HG03439 (cell line): ENCODE measurements around the gene CEP170B.
"Not testable (repeated sequence)": the region's sequence is repeated elsewhere in the genome, so short reads cannot be mapped to it uniquely, and the experiment has no call there.

Source experiments
- ATAC-seq: cut with Tn5 transposase; IDR thresholded peaks from one replicate; pipeline ENCODE4 v1.9.1; 2021; ENCODE audit warnings: mild to moderate bottlenecking, moderate library complexity; ENCODE audit not compliant: unreplicated experiment

Gene CEP170B

GRCh38 chr14:104865081-104865630, at the start of gene CEP170B:
Gene CEP170B (plus strand): TSS chr14:104865268. CDS start chr14:104868451, 3,183 bp downstream.
- no peak for ATAC-seq

DNA sequence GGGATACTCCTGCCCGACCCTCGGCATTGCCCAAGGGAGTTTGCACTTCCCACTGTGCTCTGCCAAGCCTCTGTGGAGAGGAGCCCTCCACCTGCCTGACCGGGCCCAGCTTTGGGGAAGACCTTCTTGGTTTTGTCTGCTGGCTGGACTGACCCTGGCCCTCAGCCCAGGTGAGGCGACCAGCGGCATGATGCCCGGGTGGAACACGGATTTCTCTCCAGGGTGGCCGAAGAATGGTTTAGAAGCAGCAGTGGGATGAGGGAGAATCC, 48.5 kb upstream of the CEP170B start:
- peak; percentile 14 for ATAC-seq

DNA sequence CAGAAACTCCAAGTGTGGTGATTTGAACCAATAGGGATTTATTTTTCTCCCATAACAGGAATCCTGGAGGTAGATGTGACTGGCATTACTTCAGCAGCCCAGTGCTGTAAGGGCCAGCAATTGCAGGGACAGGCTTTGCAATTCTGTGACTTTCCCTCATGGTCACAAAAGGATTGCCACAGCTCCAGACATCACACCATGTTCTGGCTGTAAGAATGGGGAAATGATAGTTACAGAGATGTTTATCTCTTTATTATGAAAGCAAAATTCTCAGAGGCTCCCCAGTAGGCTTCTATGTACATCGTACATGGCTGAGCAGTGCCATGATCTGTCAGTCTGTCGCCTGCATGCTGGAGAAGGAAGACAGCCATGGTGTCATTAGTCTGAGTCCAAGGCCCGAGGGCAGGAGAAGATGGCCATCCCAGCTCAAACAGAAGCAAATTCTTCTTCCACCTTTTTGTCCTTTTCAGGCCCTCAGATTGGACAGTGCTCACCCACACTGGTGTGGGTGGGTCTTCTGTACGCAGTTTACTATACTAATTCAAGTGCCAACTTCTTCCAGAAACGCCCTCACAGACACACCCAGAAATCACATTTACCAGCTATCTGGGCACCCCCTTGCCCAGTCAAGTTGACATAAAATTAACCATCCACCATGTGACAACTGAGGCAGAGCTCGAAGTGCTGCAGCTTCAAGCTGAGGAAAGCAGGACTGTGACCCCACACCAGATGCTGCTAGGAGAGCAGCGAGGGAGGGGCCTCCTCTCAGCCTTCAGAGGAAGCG, 46.9 kb upstream of the CEP170B start:
- no peak for ATAC-seq

- ATAC-seq = no peak
Observed at GRCh38 chr14:104818714-104819161, 46.3 kb upstream of the CEP170B start.

GRCh38 chr14:104819361-104819781, 45.7 kb upstream of the CEP170B start:
- no peak for ATAC-seq

DNA sequence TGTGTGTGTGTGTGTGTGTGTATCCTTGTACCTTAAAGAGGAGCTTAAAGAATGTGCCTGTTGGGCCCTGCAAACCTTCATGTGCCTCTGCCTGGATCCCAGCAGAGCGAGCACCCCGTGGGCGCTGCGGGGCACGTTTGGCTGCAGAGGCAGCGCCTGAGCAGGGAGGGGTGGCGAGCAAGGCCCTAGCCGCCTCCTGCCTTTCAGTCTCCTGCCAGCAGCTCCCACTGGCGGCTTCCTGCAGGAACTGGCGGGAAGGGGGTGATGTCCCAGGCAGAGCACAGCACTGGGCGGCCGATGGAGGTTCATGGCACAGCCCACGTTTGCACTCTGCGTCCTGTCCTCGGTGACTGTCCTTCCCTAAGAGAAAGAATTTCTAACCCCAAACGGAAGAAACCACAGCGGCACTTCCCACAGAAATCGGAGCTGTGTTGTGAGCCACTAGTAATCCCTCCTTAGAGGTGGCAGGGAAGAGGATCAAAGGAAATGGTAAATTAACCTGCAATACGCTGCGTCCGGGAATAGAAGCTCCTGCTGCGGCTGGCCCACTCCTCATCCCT, 44.3 kb upstream of the CEP170B start:
- ATAC-seq = no peak

GRCh38 chr14:104821229-104821945, 43.7 kb upstream of the CEP170B start:
- no peak for ATAC-seq

DNA sequence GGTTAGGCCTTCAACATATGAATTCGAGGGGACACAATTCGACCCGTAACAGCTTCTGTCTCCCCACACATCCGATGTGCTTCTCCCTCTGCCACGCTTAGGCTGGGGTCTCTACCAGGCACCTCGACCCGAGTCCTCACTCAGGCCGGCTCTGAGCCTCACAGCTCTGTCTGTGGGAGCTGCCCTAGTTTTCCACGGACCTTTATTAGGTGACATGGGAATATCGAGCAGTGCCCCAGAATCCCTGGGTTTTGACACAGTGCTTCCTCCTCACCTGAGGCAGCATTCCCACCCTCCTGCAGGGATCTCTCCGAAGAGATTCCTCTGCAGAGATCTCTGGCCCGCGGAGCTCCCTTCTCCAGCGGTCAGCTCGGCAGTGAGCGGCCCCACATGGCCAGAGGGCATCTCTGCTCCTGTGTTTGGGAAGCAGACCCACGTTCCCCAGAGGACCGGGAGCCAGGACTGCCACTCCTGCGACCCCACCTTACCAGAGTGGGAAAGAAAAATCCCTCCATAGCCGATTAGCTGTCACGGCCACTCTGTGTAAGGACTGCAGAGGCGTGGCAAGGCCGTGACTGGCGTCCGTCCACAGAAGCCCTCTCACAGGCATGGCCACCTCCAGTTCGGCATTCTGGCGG, 43.0 kb upstream of the CEP170B start:
- ATAC-seq = no peak

DNA sequence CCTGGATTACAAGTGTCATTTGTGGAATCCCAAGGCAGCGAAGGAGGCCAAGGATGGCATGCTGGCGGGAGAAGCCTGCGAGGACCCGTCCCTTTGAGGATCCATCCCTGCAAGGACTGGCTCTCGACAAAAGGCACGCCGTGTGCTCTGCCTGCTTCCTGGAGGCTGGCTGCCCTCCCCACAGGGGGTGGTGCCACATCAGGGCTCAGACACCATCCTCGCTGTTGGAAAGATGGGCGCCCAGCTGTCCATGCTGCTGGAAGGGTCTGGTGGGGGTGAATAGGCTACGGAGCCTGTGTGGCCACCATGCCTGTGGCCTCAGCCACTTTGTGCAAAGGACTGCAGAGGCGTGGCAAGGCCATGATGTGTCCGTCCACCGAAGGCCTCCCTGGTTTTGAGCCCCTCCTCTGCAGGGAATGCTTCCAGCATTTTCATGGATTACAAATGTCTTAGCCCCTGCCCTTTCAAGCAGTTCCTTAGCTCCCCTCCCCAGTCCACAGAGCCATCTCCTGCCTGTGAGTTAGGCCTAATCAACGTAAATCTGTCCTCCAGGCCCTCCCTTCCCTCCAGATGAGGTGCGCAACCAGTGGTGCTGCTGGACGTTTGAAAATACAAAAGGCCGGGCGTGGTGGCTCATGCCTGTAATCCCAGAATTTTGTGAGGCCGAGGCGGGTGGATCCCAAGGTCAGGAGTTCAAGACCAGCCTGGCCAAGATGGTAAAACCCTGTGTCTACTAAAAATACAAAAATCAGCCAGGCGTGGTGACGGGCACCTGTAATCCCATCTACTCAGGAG, 42.0 kb upstream of the CEP170B start:
- no peak for ATAC-seq

DNA sequence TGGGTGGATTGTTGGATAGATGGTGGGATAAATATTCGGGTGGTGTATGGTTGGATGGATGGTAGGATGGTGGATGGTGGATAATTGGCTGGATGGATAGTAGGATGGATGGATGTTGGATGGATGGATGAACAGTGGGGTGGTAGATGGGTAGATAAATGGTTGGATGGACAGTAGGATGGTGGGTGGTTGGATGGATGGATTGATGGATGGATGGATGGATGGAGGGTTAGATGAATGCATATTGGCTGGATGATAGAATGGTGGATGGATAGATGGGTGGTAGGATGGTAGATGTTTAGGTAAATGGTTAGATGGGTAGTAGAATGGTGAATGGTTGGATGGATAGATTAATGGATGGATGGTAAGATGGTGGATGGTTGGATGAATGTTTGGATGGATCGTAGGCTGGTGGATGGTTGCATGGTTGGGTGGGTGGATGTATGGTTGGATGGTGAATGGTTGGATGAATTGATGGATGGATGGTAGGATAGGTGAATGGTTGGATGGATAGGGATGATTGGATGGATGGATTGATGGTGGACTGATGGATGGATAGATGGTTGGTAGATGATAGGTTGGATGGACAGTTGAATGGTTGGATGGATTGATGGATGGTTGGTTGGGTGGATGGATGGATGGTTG, 40.6 kb upstream of the CEP170B start:
- ATAC-seq = no peak

- peak; percentile 68 for ATAC-seq
Observed at GRCh38 chr14:104826189-104826860, 38.7 kb upstream of the CEP170B start.

- ATAC-seq = no peak
Observed at GRCh38 chr14:104826861-104827176, 38.2 kb upstream of the CEP170B start.

- no peak for ATAC-seq
Observed at GRCh38 chr14:104827177-104828055, 37.7 kb upstream of the CEP170B start.

GRCh38 chr14:104830781-104831180, 34.3 kb upstream of the CEP170B start:
- no peak for ATAC-seq

- ATAC-seq = not testable (repeated sequence)
Observed at GRCh38 chr14:104836171-104836935, 28.7 kb upstream of the CEP170B start.

DNA sequence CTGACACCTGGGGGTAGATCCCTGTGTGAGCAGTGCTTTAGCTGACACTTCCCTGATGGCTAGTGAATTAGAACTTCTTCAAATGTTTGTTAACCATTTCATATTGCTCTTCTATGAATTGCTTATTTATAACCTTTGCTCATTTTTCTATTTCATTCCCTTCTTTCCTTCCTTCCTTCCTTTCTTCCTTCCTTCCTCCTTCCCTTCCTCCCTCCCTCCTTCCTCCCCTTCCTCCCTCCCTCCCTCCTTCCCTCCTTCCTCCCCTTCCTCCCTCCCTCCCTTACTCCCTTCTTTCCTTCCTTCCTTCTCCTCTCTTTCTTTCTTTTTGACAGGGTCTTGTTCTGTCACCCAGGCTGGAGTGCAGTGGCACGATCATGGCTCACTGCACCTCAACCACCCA, 23.3 kb upstream of the CEP170B start:
- no peak for ATAC-seq

DNA sequence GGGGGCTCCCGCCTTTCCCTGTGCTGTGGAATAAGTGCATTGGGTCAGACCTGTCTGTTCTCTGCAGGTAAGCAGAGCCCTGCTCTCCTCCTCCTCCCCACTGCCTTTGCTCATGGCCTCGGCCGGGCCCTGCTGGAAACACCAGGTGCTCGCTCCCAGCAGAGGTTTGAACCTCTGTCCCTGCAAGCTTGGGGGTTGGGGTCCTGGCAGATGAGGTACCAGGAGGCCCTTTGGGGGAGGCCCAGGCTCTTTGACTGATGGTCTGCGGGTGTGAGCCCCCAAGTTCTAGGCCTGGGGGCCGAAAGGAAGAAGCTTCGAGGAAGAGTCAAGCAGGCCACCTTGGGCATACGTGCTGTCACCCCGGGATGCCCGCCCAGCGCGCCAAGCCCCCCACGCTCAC, 22.1 kb upstream of the CEP170B start:
- ATAC-seq = no peak
